Fibroblast of skin of right biceps (primary cell): Measurements from ENCODE around the gene ADGRG6.

Experiments used
- DNase-seq: peaks from one replicate; pipeline ENCODE4 v3.0.0-alpha.2; 2013

ADGRG6 gene

DNA sequence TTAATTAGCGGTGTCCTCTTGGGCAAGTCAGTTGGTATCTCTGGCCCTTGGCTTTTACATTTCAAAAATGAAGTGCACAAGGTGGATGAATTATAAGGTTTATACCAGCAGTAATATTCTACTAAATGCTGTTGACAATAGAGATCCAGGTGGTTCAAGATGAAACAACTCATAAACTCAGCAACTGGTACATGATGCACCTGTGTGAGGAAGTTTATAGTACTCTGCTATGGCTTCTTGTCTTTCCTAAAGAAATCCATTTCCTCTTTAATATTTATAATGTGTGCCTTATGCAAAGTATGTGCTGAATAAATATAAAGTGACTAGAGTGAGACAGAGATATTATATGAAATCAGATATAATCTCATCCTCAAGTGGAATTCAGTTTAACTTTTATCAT is 48.5 kb downstream of the ADGRG6 start:
- DNase-seq = no peak

DNA sequence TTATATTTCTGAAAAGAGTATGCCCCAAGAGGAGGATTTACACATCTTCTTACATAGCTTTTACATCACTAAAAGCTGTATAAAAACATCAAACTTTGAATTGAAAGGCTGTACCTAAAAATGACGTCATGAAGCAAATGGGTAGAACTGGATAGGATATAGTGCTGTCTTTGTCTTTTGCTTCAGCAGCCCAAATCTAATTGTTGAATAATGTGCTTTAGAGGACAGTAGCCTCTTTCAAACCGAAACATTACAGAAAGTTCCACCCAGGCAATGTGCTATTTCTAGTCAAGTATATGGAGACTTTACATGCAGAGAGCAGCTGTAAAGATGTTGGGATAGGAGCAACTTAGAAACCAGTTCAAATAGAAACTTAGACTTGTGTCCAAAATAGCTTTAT is 51.9 kb downstream of the ADGRG6 start:
- no peak for DNase-seq

DNA sequence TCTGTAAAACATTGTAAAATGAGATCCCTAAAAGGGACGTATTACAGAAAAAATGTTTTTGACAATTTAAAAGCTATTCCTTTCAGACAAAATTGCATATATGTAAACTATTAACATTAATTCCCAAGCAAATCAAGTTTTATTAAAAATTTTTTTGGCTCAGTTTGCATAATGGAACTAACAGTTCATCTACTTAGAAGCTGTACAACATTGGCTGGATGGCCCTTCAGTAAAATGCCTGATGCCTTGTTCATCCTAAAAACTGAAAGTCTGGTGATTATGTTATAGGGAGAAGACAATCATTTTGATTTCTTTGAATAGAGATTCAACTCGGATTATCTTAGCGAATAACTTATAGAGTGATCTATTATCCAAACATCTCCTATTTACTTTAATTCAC is 52.8 kb downstream of the ADGRG6 start:
- no peak for DNase-seq

DNA sequence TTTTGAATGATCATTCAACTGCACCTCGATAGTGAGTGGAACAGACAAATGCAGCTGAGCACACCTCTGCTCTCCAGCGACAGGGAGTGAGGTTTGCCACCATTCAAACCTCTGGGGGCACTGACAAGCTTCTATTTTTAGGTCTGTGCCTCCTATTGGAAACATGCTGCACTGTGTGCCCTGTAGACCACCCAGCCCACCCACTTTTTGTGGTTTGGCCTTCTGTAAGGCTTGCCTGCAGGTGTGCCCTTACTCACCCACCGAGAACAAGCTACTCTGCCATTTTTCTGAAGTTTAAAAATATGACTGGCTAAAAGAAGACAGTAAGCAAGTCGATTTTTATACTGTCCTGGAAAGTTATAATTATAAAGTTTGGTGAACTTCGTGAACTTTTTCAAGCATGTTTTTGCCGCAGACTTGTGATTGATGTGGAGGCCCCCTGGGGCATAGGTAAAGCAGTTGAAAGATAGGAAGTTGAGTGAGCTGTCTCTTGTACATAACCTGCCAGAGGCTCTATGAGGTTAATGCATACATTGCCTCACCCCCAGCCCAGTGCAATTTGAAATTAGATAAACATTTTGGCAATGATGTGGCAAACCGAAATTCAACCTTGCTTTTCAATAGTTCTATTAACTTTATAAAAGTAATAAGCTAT is 53.8 kb downstream of the ADGRG6 start:
- no peak for DNase-seq

DNA sequence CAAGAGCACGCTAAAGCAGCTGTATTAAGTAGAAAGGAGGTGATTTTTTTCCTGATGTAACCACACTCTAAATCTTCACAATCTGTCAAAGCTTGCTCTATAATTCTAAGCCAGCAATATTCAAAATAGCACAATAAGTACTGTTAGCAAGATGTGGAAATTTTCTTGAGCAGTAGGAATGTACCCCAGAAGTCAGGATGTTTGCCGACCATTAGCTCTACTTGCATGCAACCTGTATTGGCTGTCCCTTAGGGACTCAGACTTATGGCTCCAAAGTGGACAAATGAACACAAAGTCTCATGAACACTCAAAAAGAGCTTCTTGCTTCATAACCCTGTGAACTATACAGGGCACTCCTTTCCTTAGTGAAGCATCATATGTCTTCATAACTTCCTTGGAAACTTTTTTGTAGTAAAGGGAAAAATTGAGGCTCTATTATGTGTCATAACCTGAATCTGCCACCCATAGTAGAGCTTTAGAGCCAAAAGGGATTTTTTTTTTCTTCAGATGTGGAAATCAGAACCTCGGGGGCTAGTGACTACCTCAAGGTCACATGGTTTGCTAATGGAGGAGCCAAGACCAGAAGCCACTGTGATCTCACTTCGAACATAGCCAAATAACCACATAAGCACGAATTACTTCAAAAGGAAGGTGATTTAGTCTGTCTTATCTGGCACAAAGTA is 54.5 kb downstream of the ADGRG6 start:
- DNase-seq = peak; percentile 49

DNA sequence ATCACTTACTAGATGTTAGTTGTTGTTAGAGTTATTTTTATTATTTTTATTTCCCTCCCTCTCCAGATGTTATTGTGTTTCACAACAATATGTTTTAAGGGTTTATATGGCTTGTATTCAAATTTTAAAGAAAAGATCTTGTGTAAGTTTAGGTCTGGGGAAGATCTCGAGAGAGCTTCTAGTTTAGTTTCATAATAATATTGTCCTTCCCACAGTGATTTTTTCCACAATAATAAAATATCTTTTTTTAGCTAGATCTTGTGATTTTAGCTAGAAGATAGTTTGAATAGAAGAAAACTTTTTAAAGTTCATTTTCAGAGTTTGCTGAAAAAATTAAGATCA is 55.0 kb downstream of the ADGRG6 start:
- no peak for DNase-seq

DNA sequence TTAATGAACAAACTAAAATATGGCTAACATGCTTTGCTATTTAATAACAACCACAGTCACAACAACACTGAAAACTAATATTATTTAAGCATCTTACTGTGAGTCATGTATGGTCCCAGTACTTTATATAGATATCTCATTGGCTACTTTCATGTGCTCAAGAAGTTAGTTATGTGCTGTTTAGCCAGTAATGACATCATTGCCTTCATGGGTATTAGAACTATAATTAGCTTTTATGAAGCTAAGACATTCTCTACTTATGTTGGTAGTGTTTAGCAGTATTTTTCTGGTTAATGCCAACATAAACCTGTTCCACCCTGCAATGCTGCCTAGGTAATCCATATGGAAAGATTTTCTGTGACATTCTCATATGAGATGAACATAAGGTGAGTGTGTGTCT is 56.1 kb downstream of the ADGRG6 start:
- peak; percentile 34 for DNase-seq

DNA sequence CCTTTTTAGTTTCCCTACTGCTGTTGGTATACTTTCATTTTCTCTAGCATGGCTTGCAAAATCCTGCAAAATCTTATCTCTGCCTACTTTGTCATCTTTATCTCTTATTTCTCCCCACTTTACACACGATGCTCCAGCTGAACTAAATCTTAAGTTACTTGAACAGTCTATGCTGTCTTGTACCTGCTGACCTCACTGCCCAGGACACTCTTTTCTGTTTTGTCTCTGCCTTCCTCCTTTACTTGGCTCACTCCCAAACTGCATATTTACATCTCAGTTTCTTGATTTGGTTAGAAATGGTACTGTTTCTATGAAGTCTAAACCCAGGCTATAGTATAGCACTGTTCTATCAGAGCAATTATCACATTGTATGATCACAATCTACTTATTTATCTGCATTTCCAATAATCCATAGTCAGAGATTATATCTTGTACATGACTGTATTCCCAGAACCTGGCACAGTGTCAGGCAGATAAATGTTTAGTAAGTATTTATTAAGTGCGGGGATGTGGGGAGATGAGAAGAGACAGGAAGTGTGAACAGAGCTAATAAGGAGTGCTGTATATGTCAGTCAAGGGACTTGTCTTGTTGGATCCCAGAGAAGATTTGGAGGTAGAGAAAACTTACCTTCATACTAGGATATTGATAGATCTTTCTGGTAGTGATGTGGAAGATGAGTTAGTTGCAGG is 57.6 kb downstream of the ADGRG6 start:
- no peak for DNase-seq

DNA sequence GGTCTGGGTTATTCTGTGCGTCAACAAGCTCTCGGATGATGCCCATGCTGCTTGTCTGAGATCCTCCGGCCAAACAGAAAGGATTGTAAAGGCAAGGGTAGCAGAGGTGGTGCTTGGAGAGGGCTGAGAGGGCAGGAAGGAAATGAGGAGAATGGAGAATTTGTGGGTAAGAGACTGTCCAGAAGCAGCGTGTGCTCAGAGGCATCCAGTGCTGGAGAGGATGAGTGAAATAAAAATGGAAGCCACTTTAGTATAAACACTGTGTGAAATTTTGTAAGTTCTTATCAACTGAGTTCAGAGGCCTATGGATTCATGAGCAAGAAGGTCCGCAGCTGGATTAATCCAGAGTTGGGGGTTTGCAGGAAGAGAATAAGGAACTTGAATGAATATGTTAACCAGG is 59.5 kb downstream of the ADGRG6 start:
- DNase-seq = no peak

DNA sequence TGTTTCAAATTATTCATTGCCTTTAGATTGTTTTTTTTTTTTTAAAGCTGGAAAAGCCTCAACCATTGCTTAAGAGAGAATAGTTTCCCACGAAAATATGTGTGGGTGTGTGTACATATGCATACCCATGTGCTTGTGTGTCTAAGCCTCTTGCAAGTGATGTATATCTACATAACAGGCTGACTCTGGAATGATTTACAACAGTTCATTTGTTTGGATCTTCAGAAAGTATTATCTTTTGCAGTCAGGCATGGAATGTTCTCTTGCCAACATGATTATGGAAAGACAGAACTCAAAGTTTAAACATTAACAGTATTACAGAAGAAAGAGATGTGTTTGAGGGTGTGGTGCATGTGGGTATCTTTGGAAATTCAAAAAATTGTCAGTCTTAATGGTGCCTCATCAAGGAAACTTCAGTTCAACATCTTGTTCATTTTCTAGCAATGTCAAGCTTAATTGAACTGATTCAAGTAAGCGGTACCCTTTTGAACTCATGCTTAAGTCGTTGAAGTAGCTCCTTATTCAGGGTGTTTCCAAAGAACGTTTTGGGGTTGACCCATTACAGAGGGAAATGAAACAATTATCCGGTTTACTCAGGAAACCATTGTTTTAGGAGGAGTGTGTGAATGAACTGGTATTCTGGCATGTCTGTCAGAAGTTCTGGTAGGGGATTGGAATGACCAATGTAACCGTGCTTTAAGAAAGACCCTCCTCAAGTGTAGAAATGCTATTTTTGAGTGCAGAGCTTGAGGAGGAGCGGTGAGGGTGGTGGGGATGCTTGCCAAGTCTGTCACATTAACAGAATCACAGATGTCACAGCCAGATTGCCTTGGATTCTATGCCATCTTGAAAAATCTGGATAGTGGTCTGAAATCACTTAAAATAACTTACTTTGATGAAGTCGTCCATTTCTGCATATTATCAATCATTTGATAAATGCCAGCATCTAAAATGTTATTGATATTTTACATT is 60.3 kb downstream of the ADGRG6 start:
- DNase-seq = peak; percentile 90

DNA sequence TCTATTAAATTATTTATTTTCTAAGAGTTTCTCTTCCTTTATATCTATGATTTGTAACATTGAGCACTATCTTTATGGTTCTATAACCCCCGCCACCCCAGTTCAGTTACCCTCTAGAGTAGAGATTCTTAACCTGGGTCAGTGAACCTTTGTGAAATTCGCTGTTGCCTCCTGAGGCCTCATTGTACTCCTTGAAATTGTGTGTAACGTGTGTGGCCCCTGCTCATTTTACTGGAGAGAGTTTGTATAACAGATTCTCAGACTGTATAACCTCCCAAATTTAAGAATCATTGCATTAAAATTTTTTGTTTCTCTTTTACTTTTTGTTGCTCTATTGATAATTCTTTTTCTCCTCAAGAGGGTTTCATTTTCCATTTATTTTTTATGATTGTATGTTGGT is 65.3 kb downstream of the ADGRG6 start:
- DNase-seq = no peak

DNA sequence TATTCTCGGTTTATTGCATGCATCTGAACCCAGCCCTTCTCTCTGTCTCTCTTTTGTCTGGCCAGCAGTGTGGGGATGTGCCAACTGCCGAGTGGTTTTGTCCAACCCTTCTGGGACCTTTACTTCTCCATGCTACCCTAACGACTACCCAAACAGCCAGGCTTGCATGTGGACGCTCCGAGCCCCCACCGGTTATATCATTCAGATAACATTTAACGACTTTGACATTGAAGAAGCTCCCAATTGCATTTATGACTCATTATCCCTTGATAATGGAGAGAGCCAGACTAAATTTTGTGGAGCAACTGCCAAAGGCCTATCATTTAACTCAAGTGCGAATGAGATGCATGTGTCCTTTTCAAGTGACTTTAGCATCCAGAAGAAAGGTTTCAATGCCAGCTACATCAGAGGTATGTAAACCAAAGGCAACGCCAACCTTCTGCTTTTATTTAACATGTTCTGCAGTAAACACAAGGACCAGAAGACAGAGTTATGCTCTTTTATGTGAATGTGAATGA is 65.8 kb downstream of the ADGRG6 start:
- DNase-seq = no peak

DNA sequence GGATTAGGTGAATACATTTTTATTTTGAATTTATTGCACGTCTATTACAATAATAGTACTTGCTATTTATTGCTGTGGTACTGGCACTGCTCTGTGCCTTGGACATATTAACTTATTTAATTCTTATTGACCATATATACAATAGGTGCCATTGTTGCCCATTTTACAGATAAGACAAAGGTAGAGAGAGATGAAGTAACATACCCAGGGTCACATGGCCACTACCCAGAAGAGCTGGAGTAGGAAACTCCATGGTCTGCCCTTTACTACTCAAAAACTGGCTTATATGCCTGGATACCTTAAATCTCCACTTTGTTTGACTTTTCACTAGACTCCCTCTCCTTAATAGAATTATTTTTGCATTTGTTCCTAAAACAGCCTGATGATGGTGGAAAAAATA is 67.5 kb downstream of the ADGRG6 start:
- no peak for DNase-seq

DNA sequence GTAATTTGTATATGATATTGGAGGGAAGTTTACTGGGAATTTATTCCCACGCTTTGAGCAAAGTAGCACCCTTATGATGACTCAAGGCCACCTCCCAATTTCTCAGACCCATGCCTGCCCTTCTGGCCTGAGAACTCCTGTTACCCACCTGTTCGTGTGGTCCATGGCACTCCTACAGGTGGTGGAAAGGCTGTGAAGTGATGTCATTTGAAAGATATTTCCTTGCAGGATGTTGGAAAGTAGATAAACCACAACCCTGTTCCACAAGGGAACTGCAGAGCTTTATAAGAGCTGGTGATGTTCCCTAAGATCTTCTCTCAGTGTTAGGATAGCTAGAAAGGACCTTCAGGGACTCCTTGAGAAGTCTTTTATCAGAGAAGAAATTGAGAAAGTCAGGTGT is 70.5 kb downstream of the ADGRG6 start:
- DNase-seq = peak; percentile 60

DNA sequence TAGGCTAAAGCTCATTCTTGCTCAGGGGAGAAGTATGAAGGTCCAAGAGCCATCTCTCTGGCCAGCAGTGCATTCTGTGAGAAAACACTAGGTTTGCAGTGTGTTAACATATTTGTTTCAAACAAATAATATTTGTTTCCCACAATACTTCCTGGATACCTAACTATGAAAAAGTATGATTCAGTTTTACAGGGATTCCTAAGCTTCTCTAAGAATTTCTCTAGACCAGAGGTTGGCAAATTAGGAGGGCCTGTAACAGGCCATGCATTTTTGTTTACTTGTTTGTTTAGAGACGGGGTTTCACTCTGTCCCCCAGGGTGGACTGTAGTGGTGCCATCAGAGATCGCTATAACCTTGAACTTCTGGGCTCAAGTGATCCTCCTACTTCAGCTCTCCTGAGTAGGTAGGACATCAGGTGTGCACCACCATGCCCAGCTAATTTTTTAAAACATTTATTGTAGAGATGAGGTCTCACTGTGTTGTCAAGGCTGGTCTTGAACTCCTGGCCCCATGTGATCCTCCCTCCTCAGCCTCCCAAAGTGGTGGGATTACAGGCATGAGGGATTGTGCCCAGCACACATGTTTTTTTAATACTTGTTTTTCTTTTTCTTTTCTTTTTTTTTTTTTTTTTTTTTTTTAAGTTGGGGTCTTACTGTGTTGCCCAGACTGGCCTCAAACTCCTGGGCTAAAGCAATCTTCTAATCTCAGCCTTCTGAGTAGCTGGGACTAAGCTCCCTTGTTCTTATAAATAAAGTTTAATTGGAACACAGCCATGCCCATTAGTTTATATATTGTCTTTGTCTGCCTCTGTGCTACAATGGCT is 71.7 kb downstream of the ADGRG6 start:
- DNase-seq = no peak

DNA sequence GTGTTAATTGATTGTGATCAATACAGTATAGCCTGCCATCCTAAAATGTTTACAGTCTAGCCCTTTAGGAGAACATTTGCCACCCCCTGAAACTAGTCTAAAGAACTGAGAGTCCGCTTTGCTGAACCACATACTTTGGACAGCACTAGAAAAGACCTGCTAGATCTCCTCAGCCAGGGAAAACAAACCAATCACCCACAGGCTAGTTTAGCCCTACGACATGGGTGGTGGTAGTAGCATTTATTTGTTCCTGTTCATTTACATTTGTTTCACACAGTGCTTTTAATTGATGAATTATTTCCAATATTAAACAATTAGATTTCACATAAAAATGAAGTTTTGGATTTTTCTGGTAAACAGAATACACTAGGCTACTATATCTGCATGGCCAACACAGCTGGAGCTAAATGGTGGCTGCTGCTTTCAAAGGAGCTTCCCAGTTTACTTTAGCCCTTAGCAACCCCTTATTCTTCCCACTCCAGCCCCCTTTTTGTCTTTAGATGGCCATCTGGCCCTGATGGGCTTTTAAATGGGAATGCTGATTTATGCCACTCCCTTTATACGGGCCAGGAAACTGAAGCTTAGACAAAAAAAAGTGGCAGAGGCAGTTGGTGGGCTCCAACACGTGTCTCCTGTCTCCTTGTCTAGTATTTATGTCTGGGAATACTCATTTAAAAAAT is 72.4 kb downstream of the ADGRG6 start:
- DNase-seq = no peak

DNA sequence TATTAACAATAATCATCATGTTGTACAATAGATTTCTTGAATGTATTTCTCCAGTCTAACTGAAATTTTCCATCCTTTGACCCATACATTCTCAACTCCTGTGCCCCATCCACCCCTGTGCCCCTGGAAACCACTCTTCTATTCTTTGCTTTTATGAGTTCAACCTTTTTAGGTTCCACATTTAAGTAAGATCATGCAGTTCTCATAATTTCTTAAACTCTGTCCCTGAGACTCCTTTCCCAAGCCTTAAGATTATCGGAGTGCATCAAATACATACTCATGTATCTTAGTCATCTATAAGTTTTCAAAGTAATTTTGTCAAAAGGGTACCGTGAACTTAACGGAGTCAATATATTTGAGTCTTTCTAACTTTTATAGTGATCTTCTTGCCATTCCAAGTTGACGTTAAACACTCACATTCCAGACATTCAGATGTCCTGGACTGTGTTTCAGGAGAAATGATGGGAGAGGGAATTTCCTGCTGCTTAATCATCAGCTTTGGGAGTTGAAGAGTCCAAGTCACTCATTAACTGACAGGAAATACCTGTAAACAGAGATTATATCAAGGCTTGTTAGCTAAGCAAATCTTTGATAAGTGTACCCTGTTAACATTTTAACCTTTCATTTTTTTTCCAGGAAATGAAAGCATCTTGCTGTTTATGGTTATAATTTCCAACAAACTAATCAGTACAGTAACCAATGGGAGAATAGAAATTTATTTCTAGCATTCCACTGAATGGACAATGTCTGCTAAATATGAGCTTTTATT is 73.3 kb downstream of the ADGRG6 start:
- peak; percentile 99 for DNase-seq

DNA sequence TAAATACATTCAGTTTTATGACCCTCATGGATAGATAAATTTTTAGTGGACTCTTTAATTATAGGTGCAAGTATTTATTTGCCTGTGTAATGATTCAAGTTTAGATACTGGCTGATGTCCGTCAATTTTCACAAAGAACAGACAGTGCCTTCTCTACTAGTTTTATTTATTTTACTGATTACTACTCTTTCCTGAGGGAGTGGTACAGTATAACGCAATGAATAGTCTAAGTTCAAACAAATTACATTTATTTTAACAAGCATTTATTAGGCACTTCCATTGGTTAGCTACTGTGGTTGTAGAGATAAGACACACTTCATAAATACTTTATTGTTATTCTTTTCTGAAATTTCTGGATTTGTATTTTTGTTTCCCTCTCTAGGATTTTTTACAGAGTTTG is 74.3 kb downstream of the ADGRG6 start:
- DNase-seq = no peak

DNA sequence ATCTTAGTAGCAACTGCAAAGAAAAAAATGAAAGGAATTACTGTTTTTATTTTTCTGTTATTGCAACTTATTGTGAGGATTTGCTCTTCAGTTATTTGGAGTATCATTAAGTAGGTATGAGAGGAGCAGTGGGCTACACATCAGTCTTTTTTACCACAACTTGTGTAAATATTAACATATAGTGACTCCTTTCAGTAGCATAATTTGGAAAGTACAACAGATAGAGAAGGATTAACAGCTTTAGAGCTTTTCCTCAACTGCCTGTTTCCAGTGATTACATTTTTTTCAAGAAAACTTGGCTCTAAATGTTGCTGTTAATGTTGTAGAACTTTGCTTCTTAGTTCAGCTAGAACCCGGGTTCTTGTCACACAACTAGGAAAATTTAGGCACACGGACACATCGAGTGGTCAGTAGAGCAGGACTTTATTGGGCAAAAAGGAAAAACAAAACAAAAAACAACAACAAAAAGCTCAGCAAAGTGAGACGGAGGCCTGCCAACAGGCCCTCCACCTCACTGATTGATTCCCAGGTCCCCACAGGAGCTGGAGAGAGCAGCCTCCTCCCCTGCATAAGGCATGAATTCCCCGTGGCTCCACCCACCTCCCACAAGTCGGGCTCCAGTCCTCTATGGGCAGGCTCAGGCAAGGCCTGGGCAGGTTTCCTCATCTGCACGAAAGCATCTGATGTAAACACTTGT is 75.1 kb downstream of the ADGRG6 start:
- peak; percentile 47 for DNase-seq

DNA sequence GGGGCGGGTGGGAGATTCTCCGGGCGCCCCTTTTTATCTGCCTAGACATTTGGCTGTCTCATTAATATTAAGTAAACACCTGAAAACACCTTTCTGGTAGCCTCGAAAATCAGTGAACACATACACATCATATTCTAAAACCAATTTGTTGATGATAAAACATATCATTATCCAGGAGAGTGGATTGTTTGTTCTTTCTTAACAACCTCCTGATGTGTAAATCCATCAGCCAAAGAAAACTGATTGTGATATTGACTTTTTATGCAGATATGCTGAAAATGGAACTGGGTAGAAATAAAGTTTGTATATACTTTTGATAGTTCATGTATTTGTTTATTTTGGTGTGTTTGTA is 75.7 kb downstream of the ADGRG6 start:
- DNase-seq = no peak
